ENCODE results near the gene TAS2R31.

The TAS2R31 gene

DNA sequence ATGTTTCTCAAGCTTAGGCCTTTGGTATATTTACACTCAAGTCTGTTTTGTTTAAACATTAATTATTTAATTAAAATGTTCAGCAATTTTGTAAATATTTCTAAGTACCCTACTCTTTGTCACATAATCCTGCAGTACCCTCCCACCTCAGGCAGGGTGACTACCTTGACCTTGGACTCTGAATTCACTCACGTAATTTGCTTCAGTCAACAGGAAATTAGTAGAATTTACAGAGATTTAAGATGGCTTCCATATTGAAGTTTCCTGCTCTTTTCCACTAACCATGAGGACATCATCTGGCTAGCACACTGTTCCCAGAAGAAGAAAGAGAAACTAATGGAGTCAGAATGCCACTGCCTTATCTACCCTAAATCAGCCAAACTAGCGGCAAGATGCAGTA lies 7.8 kb downstream of the TAS2R31 start:
- TF ChIP-seq, protein P1, sequence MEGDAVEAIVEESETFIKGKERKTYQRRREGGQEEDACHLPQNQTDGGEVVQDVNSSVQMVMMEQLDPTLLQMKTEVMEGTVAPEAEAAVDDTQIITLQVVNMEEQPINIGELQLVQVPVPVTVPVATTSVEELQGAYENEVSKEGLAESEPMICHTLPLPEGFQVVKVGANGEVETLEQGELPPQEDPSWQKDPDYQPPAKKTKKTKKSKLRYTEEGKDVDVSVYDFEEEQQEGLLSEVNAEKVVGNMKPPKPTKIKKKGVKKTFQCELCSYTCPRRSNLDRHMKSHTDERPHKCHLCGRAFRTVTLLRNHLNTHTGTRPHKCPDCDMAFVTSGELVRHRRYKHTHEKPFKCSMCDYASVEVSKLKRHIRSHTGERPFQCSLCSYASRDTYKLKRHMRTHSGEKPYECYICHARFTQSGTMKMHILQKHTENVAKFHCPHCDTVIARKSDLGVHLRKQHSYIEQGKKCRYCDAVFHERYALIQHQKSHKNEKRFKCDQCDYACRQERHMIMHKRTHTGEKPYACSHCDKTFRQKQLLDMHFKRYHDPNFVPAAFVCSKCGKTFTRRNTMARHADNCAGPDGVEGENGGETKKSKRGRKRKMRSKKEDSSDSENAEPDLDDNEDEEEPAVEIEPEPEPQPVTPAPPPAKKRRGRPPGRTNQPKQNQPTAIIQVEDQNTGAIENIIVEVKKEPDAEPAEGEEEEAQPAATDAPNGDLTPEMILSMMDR (IDR thresholded peaks at IDR 0.05; ENCODE audit: low read length), result no peak
- TF ChIP-seq EZH2 (optimal IDR thresholded peaks at IDR 0.05; ENCODE audit: low read depth, low read length) (no peak), EZH2phosphoT487 (IDR thresholded peaks at IDR 0.05; ENCODE audit: low read length) (no peak)
- Histone ChIP-seq H3K27ac (ENCODE audit: low read length) (no peak overlapping the region), H3K36me3 (replicated peaks; ENCODE audit: insufficient read depth, low read length) (no peaks in the 10 kb centered on the region), H3K79me2 (ENCODE audit: low read length) (no peaks in the 10 kb centered on the region), H3K9me2 (replicated peaks; ENCODE audit: insufficient read depth, low read length) (no peaks in the 10 kb centered on the region), H3F3A (ENCODE audit: insufficient read depth, low read length) (no peaks in the 10 kb centered on the region), H3K4me3 (ENCODE audit: low read length) (no peak overlapping the region), H3K27me3 (replicated peaks; ENCODE audit: insufficient read depth, low read length) (no peaks in the 10 kb centered on the region), H4K20me1 (ENCODE audit: insufficient read depth, low read length) (no peaks in the 10 kb centered on the region), H2AFZ (ENCODE audit: low read length) (no peak overlapping the region), H3K9me3 (replicated peaks; ENCODE audit: insufficient read depth, low read length) (no peaks in the 10 kb centered on the region), H3K4me1 (ENCODE audit: low read length) (no peaks in the 10 kb centered on the region), H3K4me2 (ENCODE audit: low read depth, low read length) (no peak overlapping the region), H3K9ac (ENCODE audit: low read length) (no peak overlapping the region)
- no peak for DNase-seq

DNA sequence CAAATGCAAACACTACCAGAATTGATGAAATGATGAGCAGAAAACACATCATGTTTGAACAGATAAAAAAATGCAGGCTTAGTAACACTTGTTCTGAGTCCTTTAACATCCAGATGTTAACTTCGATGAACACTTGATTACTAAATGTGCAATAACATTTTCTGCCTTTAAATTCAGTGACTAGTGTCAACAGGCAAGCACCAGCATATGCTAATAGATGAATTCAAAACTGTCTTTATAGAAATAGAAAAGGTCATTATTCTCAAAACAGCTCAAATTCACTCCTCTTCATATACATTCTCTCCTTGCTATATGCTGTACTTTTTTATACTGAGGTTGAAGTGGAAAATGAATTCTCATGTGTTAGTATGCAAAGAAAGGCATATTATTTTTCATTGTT lies 8.7 kb downstream of the TAS2R31 start, which contains the start of gene TAS2R19:
Gene TAS2R19, minus strand, starts transcription at position 101 of the 400 bp plus-strand sequence. Its CDS starts 49 bp downstream, at position 52.
- Histone ChIP-seq H3K36me3 (replicated peaks; ENCODE audit: insufficient read depth, low read length) (no peaks in the 10 kb centered on the region), H2AFZ (ENCODE audit: low read length) (no peak within 1 kb of the TSS), H3K4me1 (ENCODE audit: low read length) (no peaks in the 10 kb centered on the region), H3K4me3 (ENCODE audit: low read length) (no peak within 1 kb of the TSS), H3K4me2 (ENCODE audit: low read depth, low read length) (no peak within 1 kb of the TSS), H3K9ac (ENCODE audit: low read length) (no peak within 1 kb of the TSS), H3F3A (ENCODE audit: insufficient read depth, low read length) (no peaks in the 10 kb centered on the region), H4K20me1 (ENCODE audit: insufficient read depth, low read length) (no peaks in the 10 kb centered on the region), H3K79me2 (ENCODE audit: low read length) (no peaks in the 10 kb centered on the region), H3K9me2 (replicated peaks; ENCODE audit: insufficient read depth, low read length) (no peaks in the 10 kb centered on the region), H3K27ac (ENCODE audit: low read length) (no peak within 1 kb of the TSS), H3K27me3 (replicated peaks; ENCODE audit: insufficient read depth, low read length) (no peaks in the 10 kb centered on the region), H3K9me3 (replicated peaks; ENCODE audit: insufficient read depth, low read length) (no peaks in the 10 kb centered on the region)
- no peak for DNase-seq
- TF ChIP-seq, protein P1 (IDR thresholded peaks at IDR 0.05; ENCODE audit: low read length), result no peak
- TF ChIP-seq EZH2phosphoT487 (IDR thresholded peaks at IDR 0.05; ENCODE audit: low read length), result no peak

DNA sequence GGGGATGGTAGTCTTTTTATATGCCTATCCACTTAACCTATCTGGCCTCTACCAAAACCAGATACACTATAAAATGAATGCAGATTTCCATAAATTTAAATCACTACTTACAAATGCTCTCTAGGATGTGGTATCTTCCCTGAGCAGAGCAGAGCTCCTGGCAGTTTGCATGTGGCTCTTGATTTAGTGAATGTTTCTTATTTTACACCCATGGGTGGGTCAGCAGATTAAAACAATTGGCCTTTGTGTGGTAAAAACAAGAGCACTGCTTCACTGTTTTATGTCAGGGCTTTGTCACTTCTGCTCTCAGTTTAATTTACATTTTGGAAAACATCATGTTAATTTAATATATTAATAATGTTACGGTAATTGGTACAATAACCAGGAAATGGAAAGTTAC lies 14.3 kb downstream of the TAS2R31 start:
- H3K9me3 ChIP-seq (replicated peaks; ENCODE audit: insufficient read depth, low read length), result no peaks in the 10 kb centered on the region
- TF ChIP-seq EZH2 (optimal IDR thresholded peaks at IDR 0.05; ENCODE audit: low read depth, low read length), result no peak
- TF ChIP-seq EZH2phosphoT487 (IDR thresholded peaks at IDR 0.05; ENCODE audit: low read length), result no peak
- TF ChIP-seq, protein P1 (IDR thresholded peaks at IDR 0.05; ENCODE audit: low read length), result no peak
- no peak for DNase-seq
- H3K4me1 ChIP-seq (ENCODE audit: low read length), result no peaks in the 10 kb centered on the region
- no peak overlapping the region for H2AFZ ChIP-seq (ENCODE audit: low read length)
- no peaks in the 10 kb centered on the region for H3F3A ChIP-seq (ENCODE audit: insufficient read depth, low read length)
- no peak overlapping the region for H3K27ac ChIP-seq (ENCODE audit: low read length)
- H3K9ac ChIP-seq (ENCODE audit: low read length), result no peak overlapping the region
- no peaks in the 10 kb centered on the region for H3K79me2 ChIP-seq (ENCODE audit: low read length)
- no peaks in the 10 kb centered on the region for H4K20me1 ChIP-seq (ENCODE audit: insufficient read depth, low read length)
- H3K27me3 ChIP-seq (replicated peaks; ENCODE audit: insufficient read depth, low read length), result no peaks in the 10 kb centered on the region
- H3K4me3 ChIP-seq (ENCODE audit: low read length), result no peak overlapping the region
- no peaks in the 10 kb centered on the region for H3K36me3 ChIP-seq (replicated peaks; ENCODE audit: insufficient read depth, low read length)
- H3K4me2 ChIP-seq (ENCODE audit: low read depth, low read length), result no peak overlapping the region
- no peaks in the 10 kb centered on the region for H3K9me2 ChIP-seq (replicated peaks; ENCODE audit: insufficient read depth, low read length)

Data from MM.1S (cell line).